Measurements from ENCODE around the gene IL32. TPM values are rescaled to one million over a fixed set of nuclear protein-coding genes. Genes with fewer than 3 reads are reported as not detected.
A peak's percentile ranks its signal among the peaks of the same experiment; 100 is the strongest.

Gene IL32
- total and polyA plus RNA-seq, 2 of the 4 experiments (the other 2 are of a cell fraction): 25.6 to 95.7 TPM

DNA sequence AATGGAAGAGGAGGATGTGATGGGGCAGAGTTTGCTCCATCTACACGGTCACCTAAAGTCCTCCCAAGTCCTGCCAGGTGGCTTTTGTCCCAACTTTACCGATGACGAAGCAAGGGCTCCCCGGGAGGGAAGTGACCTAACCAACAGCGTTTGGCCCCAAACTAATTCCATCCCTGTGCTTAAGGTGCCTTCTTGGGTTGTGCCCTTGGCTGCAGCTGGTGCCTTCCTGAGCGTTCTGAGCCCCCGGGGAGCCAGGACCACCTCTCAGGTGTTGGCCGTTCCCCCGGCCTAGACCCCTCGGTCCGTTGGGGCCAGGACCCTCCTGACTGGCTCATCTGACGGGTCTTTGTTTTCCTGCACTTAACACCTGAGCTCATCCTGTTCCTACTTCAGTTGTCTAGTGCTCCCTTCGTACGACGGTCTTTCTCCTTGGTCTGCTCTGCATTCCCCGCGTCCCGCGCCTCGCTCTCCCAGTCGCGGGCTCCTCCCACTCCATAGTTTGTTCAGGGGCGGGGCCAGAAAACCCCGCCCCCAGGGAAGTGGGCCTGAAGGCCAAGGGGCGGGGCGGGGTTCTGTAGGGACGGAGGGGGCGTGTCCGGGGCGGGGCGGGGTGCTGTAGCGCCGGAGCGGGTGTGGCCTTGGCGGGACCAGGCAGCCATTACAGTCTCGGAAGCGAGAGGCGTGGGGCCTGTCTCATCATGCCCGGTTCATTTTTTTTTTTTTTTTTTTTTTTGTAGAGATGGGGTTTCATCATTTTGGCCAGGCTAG lies 34.5 kb downstream of the IL32 start:
- dilution Hi-C loops (cut with HindIII; ENCODE audit: low sequenced_read_pairs, unreplicated experiment) (no loop called here), intact Hi-C loops (cut with micrococcal nuclease) (no loop called here), in situ Hi-C loops (cut with MboI; ENCODE audit: low sequenced_read_pairs) (loop anchor here (5.0 kb wide), 1 partner anchor 38 kb away; no protein-coding TSS in a partner anchor)
- no peaks in the 10 kb centered on the region for H3K79me1 ChIP-seq (ENCODE audit: low read depth in 1 of 2, low read length in 2 of 2)
- peak overlapping the region; percentile 31; the same call in 1 of the 2 replicates for H3K4me3 ChIP-seq (ENCODE audit: insufficient read depth, low read depth, low read length)
- peak overlapping the region; percentile 24; the same call in 1 of the 2 replicates for H2AK5ac ChIP-seq (ENCODE audit: low read depth, low read length)
- H2AK9ac ChIP-seq (replicated peaks; ENCODE audit: low read depth, low read length, poor library complexity): peak overlapping the region; percentile 92
- peaks cover 27% of the 10 kb centered on the region for H3K27me3 ChIP-seq (ENCODE audit: control insufficient read depth, insufficient read depth, low read length)
- H2BK15ac ChIP-seq (ENCODE audit: low read depth, low read length): no peak overlapping the region
- no peaks in the 10 kb centered on the region for H4K20me1 ChIP-seq (ENCODE audit: insufficient read depth, low read length)
- POLR2A ChIA-PET (ENCODE audit: unreplicated experiment): no interaction called here
- peak overlapping the region; percentile 75 to 90; a peak in 3 of 4 replicates for H4K8ac ChIP-seq (ENCODE audit: low read depth in 2 of 2, low read length in 2 of 2)
- ATAC-seq (ENCODE audit: low read depth) (peak; percentile 99), DNase-seq (peak; percentile 78)
- no peak overlapping the region; the same call in 1 of the 2 replicates for H3K18ac ChIP-seq (ENCODE audit: low read depth, low read length)
- no peak overlapping the region for H3K56ac ChIP-seq (ENCODE audit: extremely low read depth, insufficient read depth, low read length)
- no peak overlapping the region for H4K91ac ChIP-seq (ENCODE audit: insufficient read depth, low read depth, low read length)
- peak overlapping the region; percentile 72; the same call in 1 of the 2 replicates for H3K14ac ChIP-seq (replicated peaks; ENCODE audit: low read depth, low read length)
- H4K5ac ChIP-seq (ENCODE audit: low read depth, low read length): peak overlapping the region; percentile 26; the same call in 1 of the 2 replicates
- CTCF ChIA-PET: no interaction called here
- H3K9me1 ChIP-seq (ENCODE audit: insufficient read depth, low read length): peaks cover 17% of the 10 kb centered on the region
- peak overlapping the region; percentile 96 for H2AFZ ChIP-seq (replicated peaks; ENCODE audit: low read length, poor library complexity)
- H3K27ac ChIP-seq (ENCODE audit: insufficient read depth, low read length): no peak overlapping the region
- H3K9ac ChIP-seq (ENCODE audit: low read depth, low read length): no peak overlapping the region
- no TSS peak for BruUV-seq (replicated peaks)
- H3K4ac ChIP-seq (ENCODE audit: low read depth, low read length): peak overlapping the region; percentile 83; the same call in 1 of the 2 replicates
- H3K4me1 ChIP-seq (ENCODE audit: control insufficient read depth, insufficient read depth, low read length): peaks cover 3% of the 10 kb centered on the region
- TF ChIP-seq RCOR1 (IDR thresholded peaks at IDR 0.05; ENCODE audit: insufficient replicate concordance, low read length): no peak
- TF ChIP-seq FOS (IDR thresholded peaks at IDR 0.05; ENCODE audit: low read depth, low read length): no peak
- peak; percentile 13; the same call in 1 of the 2 replicates for TF ChIP-seq MAZ (IDR thresholded peaks at IDR 0.05; ENCODE audit: borderline replicate concordance, low read depth, low read length)
- H2BK120ac ChIP-seq (ENCODE audit: low read depth, low read length): no peak overlapping the region
- H3K23ac ChIP-seq (ENCODE audit: low read depth, low read length): peak overlapping the region; percentile 86
- peak overlapping the region; percentile 91 for H3K4me2 ChIP-seq (ENCODE audit: low read depth, low read length)
- WGBS, 2 experiments (ENCODE audit: extremely low coverage in 2 of 2, insufficient read length in 1 of 2): 4% methylated on average over 7 of the region's 39 CpGs; no CpG with 5 or more reads in 1 of the 2 experiments
- no peaks in the 10 kb centered on the region for H3K9me3 ChIP-seq (ENCODE audit: control insufficient read depth, insufficient read depth, low read length)
- H3K36me3 ChIP-seq (ENCODE audit: control insufficient read depth, insufficient read depth, low read length): no peaks in the 10 kb centered on the region
- no peak overlapping the region for H2BK20ac ChIP-seq (ENCODE audit: low read depth, low read length)
- no peak overlapping the region for H2BK5ac ChIP-seq (ENCODE audit: low read depth, low read length, poor library complexity, severe bottlenecking)

Data from IMR-90 (cell line).